Measurements from ENCODE around the gene CFAP157.

- TF ChIP-seq, protein P1, sequence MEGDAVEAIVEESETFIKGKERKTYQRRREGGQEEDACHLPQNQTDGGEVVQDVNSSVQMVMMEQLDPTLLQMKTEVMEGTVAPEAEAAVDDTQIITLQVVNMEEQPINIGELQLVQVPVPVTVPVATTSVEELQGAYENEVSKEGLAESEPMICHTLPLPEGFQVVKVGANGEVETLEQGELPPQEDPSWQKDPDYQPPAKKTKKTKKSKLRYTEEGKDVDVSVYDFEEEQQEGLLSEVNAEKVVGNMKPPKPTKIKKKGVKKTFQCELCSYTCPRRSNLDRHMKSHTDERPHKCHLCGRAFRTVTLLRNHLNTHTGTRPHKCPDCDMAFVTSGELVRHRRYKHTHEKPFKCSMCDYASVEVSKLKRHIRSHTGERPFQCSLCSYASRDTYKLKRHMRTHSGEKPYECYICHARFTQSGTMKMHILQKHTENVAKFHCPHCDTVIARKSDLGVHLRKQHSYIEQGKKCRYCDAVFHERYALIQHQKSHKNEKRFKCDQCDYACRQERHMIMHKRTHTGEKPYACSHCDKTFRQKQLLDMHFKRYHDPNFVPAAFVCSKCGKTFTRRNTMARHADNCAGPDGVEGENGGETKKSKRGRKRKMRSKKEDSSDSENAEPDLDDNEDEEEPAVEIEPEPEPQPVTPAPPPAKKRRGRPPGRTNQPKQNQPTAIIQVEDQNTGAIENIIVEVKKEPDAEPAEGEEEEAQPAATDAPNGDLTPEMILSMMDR (IDR thresholded peaks at IDR 0.05; ENCODE audit: poor library complexity): no peak
- TF ChIP-seq EZH2phosphoT487 (IDR thresholded peaks at IDR 0.05; ENCODE audit: low read depth, severe bottlenecking, unreplicated experiment): no peak
Observed at GRCh38 chr9:127732444-127732843, 25.7 kb downstream of the CFAP157 start.

All from hepatocyte (in vitro differentiated cells).